Stimulated activated naive CD8-positive, alpha-beta T cell treated with anti-CD3 and anti-CD28 coated beads, Interleukin-15, amount 100 ng/mL, for 72 hours (primary cell): ENCODE measurements around the gene AGAP9.
"Not testable (repeated sequence)": the region's sequence is repeated elsewhere in the genome, so short reads cannot be mapped to it uniquely, and the experiment has no call there.

Source experiments
- ATAC-seq: fragments of 150-1000 bp; cut with Tn5 transposase; 2 replicates; pipeline ENCODE4 v1.10.0; 2021; ENCODE audit warnings: mild to moderate bottlenecking, moderate library complexity
- DNase-seq, 2 donors: peaks; one replicate each; pipeline ENCODE4 v3.0.0; 2021 to 2022
- H3K27ac Mint-ChIP-seq, 2 donors: one replicate each; pipeline ENCODE4 v1.8.0; 2022; ENCODE audit warnings: mild to moderate bottlenecking in 2 of 2, mixed read lengths in 2 of 2, moderate library complexity in 2 of 2
- H3K27me3 Mint-ChIP-seq: one replicate; pipeline ENCODE4 v1.8.0; 2022; ENCODE audit warnings: mixed read lengths
- H3K4me1 Mint-ChIP-seq: one replicate; pipeline ENCODE4 v1.8.0; 2022; ENCODE audit warnings: mild to moderate bottlenecking, mixed read lengths
- H3K4me3 Mint-ChIP-seq, 2 donors: one replicate each; pipeline ENCODE4 v1.8.0; 2022; ENCODE audit warnings: mild to moderate bottlenecking in 2 of 2, mixed read lengths in 2 of 2, moderate library complexity in 1 of 2
- H3K9me3 Mint-ChIP-seq, 2 donors: one replicate each; pipeline ENCODE4 v1.8.0; 2022; ENCODE audit warnings: mixed read lengths in 2 of 2

The AGAP9 gene

DNA sequence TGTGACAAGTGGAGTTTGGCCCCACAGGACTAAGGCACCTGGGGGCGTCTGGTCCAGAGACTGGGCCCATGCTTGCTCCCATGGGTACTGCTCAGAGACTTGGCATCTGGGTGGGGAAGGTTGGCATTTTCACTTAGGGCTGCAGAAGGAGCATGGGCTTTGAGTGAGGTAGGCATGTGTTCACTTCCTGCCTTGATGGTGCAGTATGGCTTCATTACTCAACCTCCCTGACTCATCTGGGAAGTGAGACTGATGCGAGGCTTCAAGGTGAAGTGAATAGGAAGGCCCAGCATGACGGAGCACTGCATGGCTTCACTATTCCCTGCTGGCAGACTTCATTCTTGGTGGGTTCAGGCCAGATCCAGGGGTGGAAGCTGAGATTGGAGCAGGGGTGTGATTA, 50.8 kb downstream of the AGAP9 start:
- ATAC-seq: peak; percentile 93
- not testable (repeated sequence) for H3K9me3 Mint-ChIP-seq

DNA sequence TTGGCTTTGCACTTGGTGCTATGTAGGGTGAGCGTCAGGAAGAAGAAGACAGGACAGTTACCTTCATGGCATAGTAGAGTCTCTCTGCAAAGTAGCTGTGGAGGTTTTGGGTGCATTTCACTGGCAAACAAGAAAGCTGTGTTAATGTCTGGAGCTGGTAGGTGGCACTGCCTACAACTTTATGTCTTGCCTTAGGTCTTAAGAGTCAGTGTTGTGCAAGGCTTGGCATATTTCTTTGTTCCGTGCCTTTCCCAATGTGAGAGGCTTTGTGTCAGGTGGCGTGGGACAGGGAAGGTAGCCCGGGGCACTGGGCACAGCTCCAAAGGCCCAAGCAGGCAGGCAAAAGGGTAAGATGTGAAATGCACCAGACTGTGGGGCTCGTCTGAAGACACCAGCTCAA, 51.4 kb downstream of the AGAP9 start:
- H3K4me3 Mint-ChIP-seq, H3K9me3 Mint-ChIP-seq, H3K4me1 Mint-ChIP-seq, DNase-seq, H3K27ac Mint-ChIP-seq, ATAC-seq, H3K27me3 Mint-ChIP-seq: not testable (repeated sequence)

More for the DNA sequence above, 50.8 kb downstream of the AGAP9 start:
- not testable (repeated sequence) for H3K27ac Mint-ChIP-seq, H3K4me3 Mint-ChIP-seq, H3K27me3 Mint-ChIP-seq, DNase-seq, H3K4me1 Mint-ChIP-seq

DNA sequence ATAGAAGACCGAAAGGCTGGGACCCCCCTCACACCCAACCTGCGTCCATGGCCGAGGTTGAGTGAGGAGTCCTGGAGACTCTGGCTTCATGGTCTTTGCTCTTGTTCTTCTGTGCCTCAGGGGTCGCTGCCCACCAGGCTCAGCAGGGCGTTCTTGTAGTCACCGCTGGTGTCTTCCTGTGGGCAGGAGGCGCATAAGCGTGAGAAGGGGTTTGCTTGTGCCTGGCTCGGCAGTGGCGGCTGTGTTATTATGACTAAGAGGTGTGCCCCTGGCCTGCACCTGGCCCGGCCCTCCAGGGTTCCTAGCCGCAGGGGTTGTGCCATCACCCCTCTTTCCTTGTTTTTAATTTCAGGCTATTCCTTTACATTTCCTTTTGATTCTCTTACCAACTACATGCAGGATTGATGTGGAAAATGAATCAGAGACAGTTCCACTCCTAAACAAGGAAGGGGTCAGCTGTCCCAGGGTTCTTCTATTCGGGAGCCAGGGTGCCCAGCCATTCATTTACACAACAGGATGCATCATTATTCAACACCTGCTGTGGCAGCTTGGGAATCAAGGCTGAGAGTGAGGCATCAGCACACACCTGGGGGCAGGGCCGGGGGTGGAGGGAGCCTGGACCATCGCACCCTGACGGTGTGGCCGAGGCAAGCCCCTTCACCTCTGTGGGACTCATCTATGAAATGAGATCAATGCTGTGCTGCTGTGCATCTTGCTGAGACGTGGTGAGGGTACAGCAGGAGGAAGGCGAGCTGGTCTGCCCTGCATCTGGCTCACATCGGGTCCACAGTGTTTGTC, 54.5 kb downstream of the AGAP9 start:
- DNase-seq, H3K27me3 Mint-ChIP-seq, ATAC-seq, H3K4me1 Mint-ChIP-seq, H3K4me3 Mint-ChIP-seq, H3K27ac Mint-ChIP-seq, H3K9me3 Mint-ChIP-seq: not testable (repeated sequence)

DNA sequence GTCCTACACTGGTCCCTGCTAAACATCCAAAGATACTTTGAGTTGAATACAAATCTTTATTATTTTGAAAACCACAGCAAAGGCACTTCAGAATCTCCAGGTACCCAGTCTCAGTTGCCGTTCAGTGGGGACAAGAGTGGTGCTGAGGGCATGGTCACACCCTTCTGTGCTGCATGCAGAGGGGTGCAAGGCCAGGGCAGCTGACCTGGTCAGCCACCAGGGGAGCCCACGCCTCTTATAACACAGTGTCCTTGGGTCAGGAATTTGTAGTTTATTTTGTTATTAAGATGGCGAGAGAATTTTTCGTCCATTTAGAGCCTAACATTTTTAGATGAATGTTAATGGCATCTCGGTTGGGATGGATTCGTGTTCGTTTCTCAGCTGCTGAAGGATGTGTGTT, 55.5 kb downstream of the AGAP9 start:
- not testable (repeated sequence) for H3K27ac Mint-ChIP-seq, DNase-seq, H3K4me3 Mint-ChIP-seq, H3K4me1 Mint-ChIP-seq, H3K27me3 Mint-ChIP-seq, H3K9me3 Mint-ChIP-seq, ATAC-seq

DNA sequence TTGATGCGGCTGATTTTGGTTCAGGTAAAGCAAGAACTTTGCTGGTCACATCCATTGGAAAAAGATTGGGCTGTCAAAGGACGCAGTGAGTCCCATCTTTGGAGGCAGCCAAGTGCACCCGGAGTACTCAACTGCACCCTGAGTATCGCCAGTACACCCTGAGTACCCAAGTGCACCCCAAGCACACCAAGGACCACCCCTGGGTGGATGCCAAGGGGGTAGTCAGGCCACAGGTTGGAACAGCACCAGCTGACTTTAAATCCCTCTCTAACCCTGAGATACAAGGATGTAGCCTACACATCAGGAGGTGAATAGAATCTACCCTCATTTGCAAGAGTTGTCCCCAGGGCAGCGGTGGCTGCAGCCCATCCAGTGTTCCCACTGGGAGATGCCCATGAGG, 56.0 kb downstream of the AGAP9 start:
- H3K27me3 Mint-ChIP-seq, H3K4me3 Mint-ChIP-seq, H3K4me1 Mint-ChIP-seq, ATAC-seq, H3K9me3 Mint-ChIP-seq, DNase-seq, H3K27ac Mint-ChIP-seq: not testable (repeated sequence)

DNA sequence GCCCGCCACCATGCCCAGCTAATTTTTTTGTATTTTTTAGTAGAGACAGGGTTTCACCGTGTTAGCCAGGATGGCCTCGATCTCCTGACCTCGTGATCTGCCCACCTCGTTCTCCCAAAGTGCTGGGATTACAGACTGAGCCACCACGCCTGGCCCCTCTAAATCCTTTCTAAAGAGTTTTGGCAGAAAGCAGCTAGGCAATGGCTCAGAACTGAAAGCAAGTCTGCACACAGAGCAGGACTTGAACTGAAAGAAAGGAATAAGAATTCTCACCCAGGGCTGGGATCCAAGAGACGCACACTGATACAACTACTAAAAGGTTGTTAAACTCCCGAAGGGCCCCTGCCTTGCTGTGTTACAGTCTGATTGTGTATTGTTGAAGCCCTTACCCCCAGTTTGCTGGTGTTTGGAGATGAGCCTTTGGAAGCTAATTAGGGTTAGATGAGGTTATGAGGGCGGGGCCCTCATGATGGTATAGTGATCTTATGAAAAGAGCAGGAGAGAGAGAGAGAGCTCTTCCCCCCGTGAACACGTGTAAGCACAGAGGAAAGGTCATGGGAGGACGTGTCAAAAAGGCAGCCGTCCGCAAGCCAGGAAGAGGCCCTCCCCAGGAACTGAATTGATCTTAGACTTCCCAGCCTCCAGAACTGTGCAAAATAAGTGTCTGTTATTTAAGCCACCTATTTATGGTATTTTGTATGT, 58.1 kb downstream of the AGAP9 start:
- H3K27ac Mint-ChIP-seq, ATAC-seq, H3K4me1 Mint-ChIP-seq, H3K27me3 Mint-ChIP-seq, DNase-seq, H3K9me3 Mint-ChIP-seq, H3K4me3 Mint-ChIP-seq: not testable (repeated sequence)

DNA sequence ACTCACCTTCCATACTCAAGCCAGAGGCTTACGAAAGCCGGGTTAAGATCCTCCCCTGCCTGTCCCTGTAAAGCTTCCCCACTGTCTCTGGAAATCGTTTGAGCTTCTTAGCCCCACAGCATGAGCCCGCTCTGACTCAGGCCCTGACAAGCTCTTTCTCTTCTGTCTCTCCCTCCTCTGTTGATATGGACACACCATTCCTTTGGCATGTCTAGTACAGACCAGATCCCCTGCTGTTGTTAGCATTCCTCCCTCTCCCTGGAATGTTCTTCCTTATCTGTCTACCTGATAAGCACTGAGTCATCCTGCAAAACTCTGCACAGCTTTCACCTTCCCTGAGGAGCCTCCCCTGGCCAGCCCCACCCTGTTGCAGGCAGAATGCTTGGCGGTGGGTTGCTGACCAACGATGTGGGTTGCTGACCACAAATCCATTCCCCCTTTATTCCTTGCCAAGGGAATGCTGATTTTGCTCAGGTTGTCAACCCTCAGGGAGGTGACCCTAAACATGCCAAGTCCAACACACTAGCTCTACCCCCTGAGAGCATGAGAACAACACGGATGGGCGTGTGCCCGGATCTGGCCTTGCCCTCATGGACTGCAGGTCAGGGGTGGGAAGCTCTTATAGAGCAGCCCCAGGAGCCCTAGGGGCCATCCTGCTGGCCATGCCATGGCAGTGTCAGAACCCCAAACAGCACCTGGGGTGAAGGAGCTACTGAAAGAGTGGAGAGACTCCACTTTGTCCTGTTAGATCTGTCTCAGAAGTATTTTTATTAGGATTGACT, 60.7 kb downstream of the AGAP9 start:
- H3K4me1 Mint-ChIP-seq, ATAC-seq, H3K27ac Mint-ChIP-seq, H3K27me3 Mint-ChIP-seq, H3K9me3 Mint-ChIP-seq, H3K4me3 Mint-ChIP-seq, DNase-seq: not testable (repeated sequence)

DNA sequence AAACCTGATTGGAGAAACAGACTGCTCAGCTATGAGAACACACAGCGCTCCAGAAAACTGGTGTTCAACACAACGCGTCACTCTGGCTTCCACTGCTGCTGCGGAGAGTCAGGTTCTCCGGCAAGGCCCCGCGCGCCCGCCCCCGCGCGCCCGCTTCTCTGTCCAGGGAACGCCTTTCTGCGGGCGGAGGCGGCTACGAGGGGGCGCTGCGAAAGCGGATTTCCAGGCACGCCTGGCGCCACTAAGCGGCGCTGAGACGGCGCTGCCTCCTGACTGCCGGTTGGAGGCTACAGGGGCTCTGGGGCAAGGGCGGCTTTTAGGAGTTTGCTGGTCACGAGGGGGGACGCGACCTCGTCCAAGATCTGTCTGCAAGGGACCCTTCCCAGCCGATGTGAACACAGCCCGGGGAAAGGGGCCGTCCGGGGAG, 62.2 kb downstream of the AGAP9 start:
- DNase-seq (peak in 1 of 2 donors; percentile 21), ATAC-seq (peak; percentile 77)
- H3K27me3 Mint-ChIP-seq: peaks cover 13% of the 10 kb centered on the region
- not testable (repeated sequence) for H3K4me1 Mint-ChIP-seq, H3K27ac Mint-ChIP-seq, H3K9me3 Mint-ChIP-seq
- peak overlapping the region; percentile 49 to 57 for H3K4me3 Mint-ChIP-seq

DNA sequence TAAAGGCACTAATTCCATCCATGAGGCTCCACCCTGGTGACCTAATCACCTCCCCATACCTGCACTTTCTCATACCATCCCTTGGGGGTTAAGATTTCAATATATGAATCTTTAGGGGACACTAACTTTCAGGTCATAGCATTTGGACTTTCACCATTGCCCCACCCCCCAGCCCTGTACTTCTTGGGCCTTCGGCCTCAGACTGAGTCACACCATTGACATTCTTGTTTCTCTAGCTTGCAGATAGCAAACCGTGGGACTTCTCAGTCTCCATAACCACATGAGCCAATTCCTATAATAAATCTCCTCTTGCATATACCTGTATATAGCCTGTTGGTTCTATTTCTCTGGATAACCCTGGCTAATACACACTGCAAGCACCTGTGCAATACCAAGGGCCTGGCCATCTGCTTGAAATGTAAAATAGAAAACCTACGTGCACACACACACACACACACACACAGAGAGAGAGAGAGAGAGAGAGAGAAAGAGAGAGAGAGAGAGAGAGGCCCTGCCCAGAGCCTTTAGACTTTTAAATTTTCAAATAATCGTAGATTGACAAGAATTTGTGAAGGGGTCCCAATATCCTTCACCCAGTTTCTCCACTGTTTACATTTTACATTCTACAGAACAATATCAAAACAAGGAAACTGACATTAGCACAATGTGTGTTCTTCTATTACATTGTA, 64.8 kb downstream of the AGAP9 start:
- H3K4me3 Mint-ChIP-seq: no peak overlapping the region
- no peaks in the 10 kb centered on the region for H3K9me3 Mint-ChIP-seq
- H3K4me1 Mint-ChIP-seq: peaks cover 9% of the 10 kb centered on the region
- DNase-seq (no peak), ATAC-seq (no peak)
- H3K27me3 Mint-ChIP-seq: peaks cover 32% of the 10 kb centered on the region
- no peak overlapping the region for H3K27ac Mint-ChIP-seq

DNA sequence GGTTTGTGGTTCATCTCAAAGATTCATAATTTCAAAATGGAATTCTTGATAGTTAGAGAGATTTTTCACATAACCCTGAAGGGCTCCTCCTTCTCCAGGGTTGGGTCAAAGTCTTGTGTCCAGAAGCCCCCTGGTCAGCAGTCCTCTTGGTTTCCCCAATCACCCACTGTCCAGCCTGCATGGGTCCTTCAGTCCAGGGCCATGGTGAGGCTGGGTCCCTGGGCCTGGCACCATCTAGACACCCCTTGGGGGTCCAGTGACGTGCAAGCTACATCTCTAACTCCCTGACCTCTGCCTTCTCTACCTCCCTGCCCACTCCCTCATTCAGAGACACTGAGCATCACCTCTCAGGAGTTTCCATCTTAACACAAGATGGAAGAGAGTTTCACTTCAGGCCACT, 65.6 kb downstream of the AGAP9 start:
- no peak for ATAC-seq
- Mint-ChIP-seq H3K9me3 (no peaks in the 10 kb centered on the region), H3K27me3 (peaks cover 35% of the 10 kb centered on the region), H3K4me1 (peaks cover 9% of the 10 kb centered on the region), H3K4me3 (no peak overlapping the region), H3K27ac (no peak overlapping the region)
- DNase-seq: no peak

DNA sequence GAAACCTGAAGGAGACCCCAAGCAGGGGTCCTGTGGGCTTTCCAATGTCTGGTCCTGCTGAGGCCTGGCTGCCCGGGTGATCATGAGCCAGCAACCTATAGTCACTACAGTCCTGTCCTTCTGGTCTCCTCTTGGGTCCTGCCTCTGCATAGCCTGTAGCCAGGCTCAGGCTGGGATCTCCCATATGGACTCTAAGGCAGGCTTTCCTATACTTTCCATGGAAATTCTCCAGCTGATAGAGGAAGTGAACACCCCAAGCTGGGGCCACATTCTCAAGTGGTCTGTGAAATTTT, 66.0 kb downstream of the AGAP9 start:
- Mint-ChIP-seq H3K27me3 (peaks cover 38% of the 10 kb centered on the region), H3K9me3 (no peaks in the 10 kb centered on the region), H3K4me3 (no peak overlapping the region), H3K4me1 (peaks cover 11% of the 10 kb centered on the region), H3K27ac (no peak overlapping the region)
- DNase-seq: no peak
- no peak for ATAC-seq

DNA sequence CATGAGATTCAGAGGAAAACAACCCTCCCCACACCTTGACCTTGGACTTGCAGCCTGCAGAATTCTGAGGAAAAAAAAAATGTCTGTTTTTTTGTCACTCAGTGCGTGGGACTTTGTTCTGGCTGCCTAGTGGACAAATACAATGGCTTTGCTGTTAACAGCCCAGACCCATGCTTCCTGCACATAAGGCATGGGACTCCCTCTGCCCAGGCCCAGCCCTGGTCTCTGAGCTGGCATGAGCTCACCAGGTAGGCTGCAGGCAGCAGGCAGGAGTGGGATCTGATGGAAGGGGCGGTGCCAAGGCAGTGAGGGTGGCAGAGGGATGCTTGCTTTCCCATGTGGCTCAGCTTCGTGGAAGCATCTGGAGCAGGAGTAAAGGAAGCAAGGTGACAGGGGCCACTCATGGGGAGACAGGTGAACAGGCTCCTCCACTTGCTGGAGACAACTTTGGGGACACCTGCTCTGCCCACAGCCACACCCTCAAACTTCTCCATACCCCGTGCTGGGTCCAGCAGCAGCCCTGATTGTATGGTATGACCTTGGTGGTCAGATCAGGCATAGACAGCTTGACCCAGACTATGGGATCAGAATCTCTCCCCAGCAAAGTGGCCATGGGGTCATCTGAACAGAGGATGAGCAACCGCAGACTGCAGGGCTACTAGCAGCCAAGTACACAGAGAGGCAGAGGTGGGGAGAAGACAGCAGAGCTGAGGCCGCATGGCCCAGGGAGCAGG, 66.5 kb downstream of the AGAP9 start:
- peaks cover 14% of the 10 kb centered on the region for H3K4me1 Mint-ChIP-seq
- no peak overlapping the region for H3K4me3 Mint-ChIP-seq
- no peak overlapping the region for H3K27ac Mint-ChIP-seq
- H3K27me3 Mint-ChIP-seq: peaks cover 42% of the 10 kb centered on the region
- no peak for DNase-seq
- no peaks in the 10 kb centered on the region for H3K9me3 Mint-ChIP-seq
- ATAC-seq: no peak

DNA sequence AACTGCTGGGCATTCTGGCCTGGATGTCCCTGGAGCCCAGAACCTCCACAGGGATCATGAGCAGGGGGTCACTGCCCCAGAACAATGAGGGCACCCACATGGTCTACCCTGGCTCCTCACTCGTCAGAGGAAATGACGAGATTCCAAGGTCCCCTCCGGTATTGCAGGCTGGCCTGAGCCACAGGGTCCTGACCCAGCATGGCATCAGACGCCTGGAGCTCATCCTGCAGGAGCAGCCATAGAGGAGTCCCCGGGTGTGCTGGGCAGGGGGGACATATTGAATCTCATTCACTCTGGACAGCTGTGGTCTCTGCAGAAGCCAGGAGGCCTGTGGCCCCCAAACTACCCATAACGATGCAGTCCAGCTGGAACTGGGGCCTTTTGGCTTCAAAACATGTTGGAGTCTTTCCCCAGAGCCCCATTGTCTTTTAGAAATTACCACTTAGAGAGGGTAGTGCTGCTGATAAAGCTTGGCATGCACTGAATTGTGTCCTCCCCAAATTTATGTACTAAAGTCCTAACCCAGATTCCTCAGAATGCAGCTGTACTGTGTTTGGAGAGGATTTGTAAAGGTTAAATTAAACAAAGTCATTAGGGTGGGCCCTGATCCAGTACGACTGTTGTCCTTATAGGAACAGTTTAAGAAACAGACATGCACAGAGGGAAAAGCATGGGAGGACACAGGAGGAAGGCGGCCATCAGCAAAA, 67.2 kb downstream of the AGAP9 start:
- no peak overlapping the region for H3K4me3 Mint-ChIP-seq
- no peak overlapping the region for H3K27ac Mint-ChIP-seq
- H3K4me1 Mint-ChIP-seq: peaks cover 10% of the 10 kb centered on the region
- DNase-seq (no peak), ATAC-seq (no peak)
- H3K9me3 Mint-ChIP-seq: no peaks in the 10 kb centered on the region
- peaks cover 42% of the 10 kb centered on the region for H3K27me3 Mint-ChIP-seq

DNA sequence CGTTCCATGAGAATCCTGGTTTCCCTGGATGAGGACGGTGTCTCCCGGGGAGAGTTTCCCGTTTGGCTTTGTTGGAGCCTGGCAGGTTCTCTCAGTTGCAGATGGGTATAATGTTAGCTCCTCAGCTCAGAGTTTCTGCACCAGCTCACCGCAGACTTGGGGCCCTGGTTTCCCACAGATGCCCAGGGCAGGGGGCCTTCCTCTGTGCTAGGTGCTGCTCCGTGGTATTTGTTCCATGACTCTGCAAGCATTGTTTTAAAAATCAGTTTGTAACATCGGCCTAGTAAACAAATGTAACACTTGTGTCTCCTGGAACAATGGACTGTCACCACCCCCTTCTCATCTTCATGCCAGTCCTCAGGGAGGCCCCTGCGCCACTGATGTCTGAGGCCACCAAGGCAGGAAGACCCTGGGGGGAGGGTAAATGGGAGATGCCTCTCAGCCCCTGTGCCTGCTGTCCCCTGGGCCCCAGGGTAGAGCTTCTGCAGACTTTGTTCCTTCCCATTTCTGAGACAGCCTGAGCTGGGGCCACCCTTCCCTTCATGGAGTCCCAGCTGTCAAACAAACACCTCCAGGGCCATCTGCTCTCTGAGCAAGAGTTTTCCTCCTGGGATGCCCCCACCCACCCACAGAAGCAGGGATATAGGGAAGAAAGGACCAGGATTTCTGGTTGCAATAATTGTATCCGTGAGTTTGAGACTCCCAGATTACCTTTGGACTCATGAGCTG, 67.9 kb downstream of the AGAP9 start:
- not testable (repeated sequence) for H3K27ac Mint-ChIP-seq

More for the DNA sequence above, 67.9 kb downstream of the AGAP9 start:
- H3K27me3 Mint-ChIP-seq: peaks cover 42% of the 10 kb centered on the region
- H3K9me3 Mint-ChIP-seq, ATAC-seq, H3K4me3 Mint-ChIP-seq, H3K4me1 Mint-ChIP-seq, DNase-seq: not testable (repeated sequence)
